ENCODE results near the gene TMEM221.
A peak's percentile ranks its signal among the peaks of the same experiment; 100 is the strongest.

The TMEM221 gene

GRCh38 chr19:17435218-17435617 lies 13.2 kb downstream of the TMEM221 start:
- no peak for DNase-seq (ENCODE audit: low spot score in 2 of 2)
- ATAC-seq = no peak
- Mint-ChIP-seq H3K36me3 (no peaks in the 10 kb centered on the region), H3K27ac (no peak overlapping the region), H3K4me1 (no peaks in the 10 kb centered on the region), H3K9me3 (no peaks in the 10 kb centered on the region), H3K4me3 (no peak overlapping the region)

GRCh38 chr19:17431417-17431816 lies 17.1 kb downstream of the TMEM221 start:
- no peak overlapping the region for H3K4me3 Mint-ChIP-seq
- no peaks in the 10 kb centered on the region for H3K36me3 Mint-ChIP-seq
- H3K4me1 Mint-ChIP-seq = no peaks in the 10 kb centered on the region
- no peak overlapping the region for H3K27ac Mint-ChIP-seq
- ATAC-seq = no peak
- H3K9me3 Mint-ChIP-seq = no peaks in the 10 kb centered on the region
- no peak for DNase-seq (ENCODE audit: low spot score in 2 of 2)

GRCh38 chr19:17429641-17430113 lies 18.8 kb downstream of the TMEM221 start:
- ATAC-seq (no peak), DNase-seq (ENCODE audit: low spot score in 2 of 2) (no peak)
- H3K27ac Mint-ChIP-seq = no peak overlapping the region
- H3K9me3 Mint-ChIP-seq = no peaks in the 10 kb centered on the region
- no peaks in the 10 kb centered on the region for H3K4me1 Mint-ChIP-seq
- no peak overlapping the region for H3K4me3 Mint-ChIP-seq
- H3K36me3 Mint-ChIP-seq = no peaks in the 10 kb centered on the region

GRCh38 chr19:17424743-17425365 lies 23.6 kb downstream of the TMEM221 start:
- no peak overlapping the region for H3K27ac Mint-ChIP-seq
- no peak for DNase-seq (ENCODE audit: low spot score in 2 of 2)
- peak; percentile 42 for ATAC-seq
- H3K4me1 Mint-ChIP-seq = peaks cover 20% of the 10 kb centered on the region
- no peak overlapping the region for H3K4me3 Mint-ChIP-seq
- H3K9me3 Mint-ChIP-seq = no peaks in the 10 kb centered on the region
- H3K36me3 Mint-ChIP-seq = peaks cover 8% of the 10 kb centered on the region

- no peak for ATAC-seq
- Mint-ChIP-seq H3K4me3 (no peak overlapping the region), H3K9me3 (no peaks in the 10 kb centered on the region), H3K4me1 (peaks cover 30% of the 10 kb centered on the region), H3K36me3 (peaks cover 8% of the 10 kb centered on the region), H3K27ac (peak overlapping the region; percentile 53)
- DNase-seq (ENCODE audit: low spot score in 2 of 2) = no peak
These were observed 24.8 kb downstream of the TMEM221 start for GRCh38 chr19:17423429-17424208.

- Mint-ChIP-seq H3K9me3 (no peaks in the 10 kb centered on the region), H3K4me1 (peaks cover 32% of the 10 kb centered on the region), H3K4me3 (peak overlapping the region; percentile 2), H3K27ac (no peak overlapping the region), H3K36me3 (peaks cover 11% of the 10 kb centered on the region)
- no peak for ATAC-seq
- DNase-seq (ENCODE audit: low spot score in 2 of 2) = no peak
These were observed 26.5 kb downstream of the TMEM221 start for GRCh38 chr19:17421942-17422341.

- Mint-ChIP-seq H3K27ac (peak overlapping the region; percentile 87), H3K4me1 (peaks cover 36% of the 10 kb centered on the region), H3K9me3 (no peaks in the 10 kb centered on the region), H3K36me3 (peaks cover 21% of the 10 kb centered on the region), H3K4me3 (peak overlapping the region; percentile 89)
- DNase-seq (ENCODE audit: low spot score in 2 of 2) = peak; percentile 17 to 70
- peak; percentile 58 for ATAC-seq
These were observed 28.0 kb downstream of the TMEM221 start for GRCh38 chr19:17420475-17420924.

GRCh38 chr19:17419621-17420474 lies 28.6 kb downstream of the TMEM221 start, which contains the start of gene MVB12A:
MVB12A (plus strand) TSS chr19:17420047; CDS start chr19:17420136, 89 bp downstream.
- H3K4me3 Mint-ChIP-seq = peak within 1 kb of the TSS; percentile 89
- peak within 1 kb of the TSS; percentile 89 for H3K27ac Mint-ChIP-seq
- H3K36me3 Mint-ChIP-seq = peaks cover 27% of the 10 kb centered on the region
- DNase-seq (ENCODE audit: low spot score in 2 of 2) = peak; percentile 86 to 95
- H3K9me3 Mint-ChIP-seq = no peaks in the 10 kb centered on the region
- peak; percentile 95 for ATAC-seq
- H3K4me1 Mint-ChIP-seq = peaks cover 36% of the 10 kb centered on the region

- Mint-ChIP-seq H3K4me3 (peak overlapping the region; percentile 89), H3K27ac (peak overlapping the region; percentile 89), H3K4me1 (peaks cover 33% of the 10 kb centered on the region), H3K9me3 (no peaks in the 10 kb centered on the region), H3K36me3 (peaks cover 34% of the 10 kb centered on the region)
- DNase-seq (ENCODE audit: low spot score in 2 of 2) = no peak
- ATAC-seq = no peak
These were observed 29.3 kb downstream of the TMEM221 start for GRCh38 chr19:17419154-17419620.

- Mint-ChIP-seq H3K27ac (no peak overlapping the region), H3K36me3 (peaks cover 39% of the 10 kb centered on the region), H3K4me1 (peaks cover 30% of the 10 kb centered on the region), H3K9me3 (no peaks in the 10 kb centered on the region), H3K4me3 (peak overlapping the region; percentile 89)
- DNase-seq (ENCODE audit: low spot score in 2 of 2) = no peak
- no peak for ATAC-seq
These were observed 29.8 kb downstream of the TMEM221 start for GRCh38 chr19:17418710-17419109.

- Mint-ChIP-seq H3K4me1 (peaks cover 25% of the 10 kb centered on the region), H3K9me3 (no peaks in the 10 kb centered on the region), H3K4me3 (no peak overlapping the region), H3K36me3 (peaks cover 62% of the 10 kb centered on the region), H3K27ac (no peak overlapping the region)
- DNase-seq (ENCODE audit: low spot score in 2 of 2) (no peak), ATAC-seq (no peak)
These were observed 33.3 kb downstream of the TMEM221 start for GRCh38 chr19:17415121-17415520.

GRCh38 chr19:17414097-17414496 lies 34.4 kb downstream of the TMEM221 start:
- no peak overlapping the region for H3K27ac Mint-ChIP-seq
- DNase-seq (ENCODE audit: low spot score in 2 of 2) = no peak
- H3K36me3 Mint-ChIP-seq = peaks cover 71% of the 10 kb centered on the region
- no peak overlapping the region for H3K4me3 Mint-ChIP-seq
- H3K9me3 Mint-ChIP-seq = no peaks in the 10 kb centered on the region
- peaks cover 19% of the 10 kb centered on the region for H3K4me1 Mint-ChIP-seq
- ATAC-seq = no peak

- no peak for ATAC-seq
- no peaks in the 10 kb centered on the region for H3K9me3 Mint-ChIP-seq
- no peak overlapping the region for H3K4me3 Mint-ChIP-seq
- H3K4me1 Mint-ChIP-seq = peaks cover 21% of the 10 kb centered on the region
- peaks cover 76% of the 10 kb centered on the region for H3K36me3 Mint-ChIP-seq
- H3K27ac Mint-ChIP-seq = peak overlapping the region; percentile 50
- DNase-seq (ENCODE audit: low spot score in 2 of 2) = no peak
These were observed 36.7 kb downstream of the TMEM221 start for GRCh38 chr19:17411801-17412200.

GRCh38 chr19:17409990-17410389 lies 38.5 kb downstream of the TMEM221 start:
- no peak for DNase-seq (ENCODE audit: low spot score in 2 of 2)
- H3K4me1 Mint-ChIP-seq = peaks cover 35% of the 10 kb centered on the region
- H3K9me3 Mint-ChIP-seq = no peaks in the 10 kb centered on the region
- H3K36me3 Mint-ChIP-seq = peaks cover 76% of the 10 kb centered on the region
- no peak for ATAC-seq
- H3K27ac Mint-ChIP-seq = no peak overlapping the region
- peak overlapping the region; percentile 4 for H3K4me3 Mint-ChIP-seq

GRCh38 chr19:17406887-17407196 lies 41.6 kb downstream of the TMEM221 start:
- Mint-ChIP-seq H3K4me3 (peak overlapping the region; percentile 99), H3K9me3 (no peaks in the 10 kb centered on the region), H3K4me1 (peaks cover 45% of the 10 kb centered on the region), H3K27ac (peak overlapping the region; percentile 98), H3K36me3 (peaks cover 60% of the 10 kb centered on the region)
- DNase-seq (ENCODE audit: low spot score in 2 of 2) (no peak), ATAC-seq (peak; percentile 2)

All from stimulated activated effector memory CD8-positive, alpha-beta T cell treated with anti-CD3 and anti-CD28 coated beads, Interleukin-12 subunit alpha, Interleukin-12 subunit beta, amount 100 ng/mL, for 72 hours (primary cell).